GM21367 (cell line): ENCODE results near the gene ARSA.
A peak's percentile ranks its signal among the peaks of the same experiment; 100 is the strongest.

ENCODE experiments used
- ATAC-seq: cut with Tn5 transposase; IDR thresholded peaks from one replicate; pipeline ENCODE4 v1.9.1; 2021; ENCODE audit not compliant: unreplicated experiment

ARSA gene

DNA sequence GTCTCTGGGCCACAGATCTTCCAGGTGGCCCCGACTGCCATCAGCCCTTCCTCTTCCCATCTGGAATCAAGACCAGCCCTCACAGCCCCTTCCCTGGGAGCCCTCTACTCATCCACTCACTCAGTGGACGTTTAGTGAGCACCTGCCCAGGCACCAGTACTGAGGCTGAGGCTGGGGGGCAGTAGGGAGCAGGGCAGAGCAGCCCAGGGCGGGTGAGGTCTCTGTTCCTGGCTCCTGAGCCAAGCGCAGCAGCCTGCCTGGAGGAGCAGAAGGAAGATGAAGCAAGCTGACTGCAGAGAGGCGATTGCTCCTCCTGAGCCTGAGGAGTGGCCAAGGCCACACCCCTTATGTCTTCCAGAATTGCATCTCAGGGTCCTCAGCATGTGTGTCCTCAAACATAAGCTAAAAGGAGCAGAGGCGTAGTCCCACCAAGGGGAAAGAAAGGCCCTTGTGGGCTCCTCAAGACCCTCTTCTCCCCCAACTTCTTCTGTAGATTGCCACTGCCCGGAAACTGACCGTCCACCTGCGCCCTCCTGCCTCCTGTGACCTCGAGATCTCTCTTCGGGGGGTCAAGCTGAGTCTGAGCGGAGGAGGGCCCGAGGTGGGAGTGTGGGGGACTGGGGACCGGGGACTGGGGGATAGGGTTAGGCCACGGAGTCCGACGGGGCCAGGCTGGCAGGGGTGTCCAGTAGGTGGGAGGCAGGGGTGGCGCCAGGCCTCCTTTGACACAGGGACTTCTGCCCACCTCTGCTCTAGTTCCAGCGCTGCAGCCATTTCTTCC lies 21.6 kb downstream of the ARSA start:
- ATAC-seq: no peak

DNA sequence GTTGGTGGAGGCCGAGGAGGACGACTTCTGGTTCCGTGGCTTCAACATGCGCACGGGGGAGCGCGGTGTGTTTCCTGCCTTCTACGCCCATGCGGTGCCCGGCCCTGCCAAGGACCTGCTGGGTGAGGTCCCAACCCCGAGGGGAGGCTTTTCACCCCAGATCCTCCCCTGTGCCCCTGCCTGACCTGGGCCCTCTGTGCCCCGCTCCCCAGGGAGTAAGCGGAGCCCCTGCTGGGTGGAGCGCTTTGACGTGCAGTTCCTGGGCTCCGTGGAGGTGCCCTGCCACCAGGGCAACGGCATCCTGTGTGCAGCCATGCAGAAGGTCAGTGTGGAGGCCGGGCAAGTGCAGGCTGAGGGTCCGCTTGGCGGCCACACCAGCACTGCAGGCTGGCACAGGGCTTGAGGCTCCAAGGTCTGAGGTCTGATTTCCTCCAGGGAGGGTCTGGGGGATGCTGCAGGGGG lies 22.3 kb downstream of the ARSA start:
- ATAC-seq: no peak

DNA sequence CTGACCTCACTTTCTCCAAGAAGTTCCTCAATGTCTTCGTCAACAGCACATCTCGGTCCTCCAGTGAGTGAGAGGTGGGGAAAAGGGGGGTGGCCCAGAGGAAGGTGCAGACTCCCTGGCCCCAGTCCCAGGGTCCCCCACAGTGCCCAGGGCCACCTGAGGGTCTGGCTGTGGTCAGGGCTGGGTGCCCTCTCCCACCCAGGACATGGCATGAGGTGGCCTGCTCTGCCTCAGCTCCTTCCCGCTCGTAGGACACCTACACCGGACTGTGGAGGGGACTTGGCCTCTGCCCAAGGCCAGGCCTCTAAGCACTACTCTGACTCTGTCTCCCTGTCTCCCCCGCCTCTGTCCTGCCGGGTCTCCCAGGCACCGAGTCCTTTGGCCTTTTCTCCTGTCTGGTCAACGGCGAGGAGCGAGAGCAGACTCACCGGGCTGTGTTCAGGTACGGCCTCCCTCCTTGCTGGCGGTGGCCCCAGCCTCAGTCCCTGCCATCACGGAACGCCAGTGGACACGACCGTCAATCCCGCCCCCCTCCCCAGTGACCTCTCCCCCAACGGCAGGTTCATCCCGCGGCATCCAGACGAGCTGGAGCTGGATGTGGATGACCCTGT lies 22.8 kb downstream of the ARSA start:
- ATAC-seq: no peak

DNA sequence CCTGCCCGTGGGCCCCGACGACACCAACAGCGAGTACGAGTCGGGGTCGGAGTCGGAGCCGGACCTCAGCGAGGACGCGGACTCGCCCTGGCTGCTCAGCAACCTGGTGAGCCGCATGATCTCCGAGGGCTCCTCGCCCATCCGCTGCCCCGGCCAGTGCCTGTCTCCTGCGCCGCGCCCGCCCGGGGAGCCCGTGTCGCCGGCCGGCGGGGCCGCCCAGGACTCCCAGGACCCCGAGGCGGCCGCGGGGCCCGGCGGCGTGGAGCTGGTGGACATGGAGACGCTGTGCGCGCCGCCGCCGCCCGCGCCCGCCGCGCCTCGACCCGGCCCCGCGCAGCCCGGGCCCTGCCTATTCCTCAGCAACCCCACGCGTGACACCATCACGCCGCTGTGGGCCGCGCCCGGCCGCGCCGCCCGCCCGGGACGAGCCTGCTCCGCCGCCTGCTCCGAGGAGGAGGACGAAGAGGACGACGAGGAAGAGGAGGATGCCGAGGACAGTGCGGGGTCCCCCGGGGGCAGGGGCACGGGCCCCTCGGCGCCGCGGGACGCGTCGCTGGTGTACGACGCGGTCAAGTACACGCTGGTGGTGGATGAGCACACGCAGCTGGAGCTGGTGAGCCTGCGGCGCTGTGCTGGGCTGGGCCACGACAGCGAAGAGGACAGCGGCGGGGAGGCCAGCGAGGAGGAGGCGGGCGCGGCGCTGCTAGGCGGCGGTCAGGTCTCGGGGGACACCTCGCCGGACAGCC lies 23.5 kb downstream of the ARSA start:
- no peak for ATAC-seq

DNA sequence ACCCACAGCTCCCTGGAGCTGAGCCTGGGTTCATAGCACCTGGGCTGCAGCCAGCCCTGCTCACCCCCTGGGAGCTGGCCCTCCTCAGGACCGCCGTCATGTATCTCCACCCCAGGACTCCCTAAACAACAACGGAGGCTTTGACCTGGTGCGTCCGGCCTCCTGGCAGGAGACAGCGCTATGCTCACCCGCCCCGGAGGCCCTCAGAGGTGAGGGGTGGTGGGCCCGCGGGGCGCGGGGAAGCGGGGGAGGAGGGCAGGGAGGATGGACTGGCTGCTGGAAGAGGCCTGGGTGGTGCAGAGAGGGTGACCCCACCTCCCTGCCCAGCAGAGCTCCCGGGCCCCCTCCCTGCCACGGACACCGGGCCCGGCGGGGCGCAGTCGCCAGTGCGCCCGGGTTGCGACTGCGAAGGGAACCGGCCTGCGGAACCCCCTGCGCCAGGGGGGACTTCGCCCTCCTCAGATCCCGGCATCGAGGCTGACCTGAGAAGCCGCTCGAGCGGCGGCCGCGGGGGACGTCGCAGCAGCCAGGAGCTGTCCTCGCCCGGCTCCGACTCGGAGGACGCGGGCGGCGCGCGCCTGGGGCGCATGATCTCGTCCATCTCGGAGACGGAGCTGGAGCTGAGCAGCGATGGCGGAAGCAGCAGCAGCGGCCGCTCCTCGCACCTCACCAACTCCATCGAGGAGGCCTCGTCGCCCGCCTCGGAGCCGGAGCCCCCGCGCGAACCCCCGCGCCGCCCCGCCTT lies 24.3 kb downstream of the ARSA start:
- ATAC-seq: no peak

DNA sequence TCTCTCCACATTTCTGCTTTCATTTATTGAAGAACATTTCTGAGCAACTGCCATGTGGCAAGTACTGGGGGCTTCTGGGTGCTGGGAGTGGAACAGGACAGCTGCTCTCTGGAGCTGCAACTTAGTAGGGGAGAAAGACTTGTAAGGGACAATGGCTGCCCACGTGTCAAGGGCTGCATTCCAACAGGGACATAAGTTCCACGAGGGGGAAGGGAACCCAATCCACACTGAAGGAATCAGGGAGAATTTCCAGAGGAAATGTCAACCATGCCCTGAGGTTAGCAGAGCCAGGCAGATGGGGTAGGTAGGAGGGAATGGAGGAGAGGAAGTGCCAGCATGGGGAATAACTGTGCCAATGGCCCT lies 25.6 kb downstream of the ARSA start:
- ATAC-seq: no peak

DNA sequence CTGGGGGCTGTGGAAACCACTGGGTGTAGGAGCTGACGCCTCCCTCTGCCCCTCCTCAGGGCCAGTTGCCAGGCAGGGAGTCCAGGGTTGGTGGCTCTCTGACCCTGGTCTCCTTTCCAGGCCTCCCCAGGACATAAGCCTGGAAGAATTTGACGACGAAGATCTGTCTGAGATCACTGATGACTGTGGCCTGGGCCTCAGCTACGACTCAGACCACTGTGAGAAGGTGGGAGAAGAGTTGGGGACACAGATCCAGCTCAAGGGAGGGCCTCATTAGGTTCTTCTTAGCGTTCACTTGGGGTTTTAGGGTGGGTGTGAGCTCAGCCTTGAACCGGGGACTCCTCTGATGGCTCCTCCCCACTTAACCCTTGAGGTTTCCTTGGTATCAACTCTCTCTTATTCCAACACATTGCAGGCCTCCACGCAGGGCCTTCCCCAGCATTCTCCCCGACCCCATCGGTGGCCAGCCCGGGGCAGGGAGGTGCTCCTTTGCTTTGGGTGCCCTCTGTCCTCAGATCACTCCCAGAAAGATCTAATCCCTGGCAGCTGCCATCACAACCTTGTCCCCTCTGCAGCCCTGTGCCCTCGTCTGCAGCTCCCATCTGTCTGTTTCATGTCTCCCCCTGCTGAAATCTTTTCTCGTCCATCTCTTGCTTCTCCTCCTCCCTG lies 26.1 kb downstream of the ARSA start:
- ATAC-seq: no peak

DNA sequence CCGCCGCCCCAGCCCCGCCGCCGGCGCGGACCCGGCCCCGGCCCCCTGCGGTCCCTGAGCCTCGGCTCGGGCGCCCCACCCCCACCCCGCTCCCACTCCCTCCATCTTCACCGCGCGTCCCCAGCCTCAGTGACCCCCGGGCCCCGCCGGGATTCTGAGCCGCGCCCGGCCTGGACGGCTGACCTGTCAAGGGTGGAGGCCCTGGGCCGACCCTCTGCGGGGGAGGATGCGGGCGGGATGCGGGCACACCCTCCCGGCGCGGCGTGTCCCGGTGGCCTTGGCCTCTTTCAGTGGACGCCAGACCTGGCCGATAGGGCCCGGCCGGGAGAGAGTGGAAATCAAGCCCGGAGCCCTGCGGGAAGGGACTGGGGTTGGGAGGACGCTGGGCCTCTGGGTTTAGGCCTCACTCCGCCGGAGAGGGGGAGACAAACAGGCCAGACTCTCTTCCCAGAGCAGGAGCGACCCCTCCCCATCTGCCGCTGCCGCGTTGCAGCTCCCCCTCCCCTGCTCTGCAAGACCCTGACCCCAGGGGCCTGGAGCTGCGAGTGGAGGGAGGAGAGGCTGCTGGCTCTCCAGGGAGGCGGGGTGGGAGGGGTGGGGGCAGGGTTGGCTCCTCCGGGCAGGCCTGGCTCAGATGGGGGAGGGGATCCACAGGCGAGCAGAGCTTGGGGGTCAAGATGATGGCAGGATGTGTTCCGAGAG lies 26.8 kb downstream of the ARSA start:
- ATAC-seq: no peak

DNA sequence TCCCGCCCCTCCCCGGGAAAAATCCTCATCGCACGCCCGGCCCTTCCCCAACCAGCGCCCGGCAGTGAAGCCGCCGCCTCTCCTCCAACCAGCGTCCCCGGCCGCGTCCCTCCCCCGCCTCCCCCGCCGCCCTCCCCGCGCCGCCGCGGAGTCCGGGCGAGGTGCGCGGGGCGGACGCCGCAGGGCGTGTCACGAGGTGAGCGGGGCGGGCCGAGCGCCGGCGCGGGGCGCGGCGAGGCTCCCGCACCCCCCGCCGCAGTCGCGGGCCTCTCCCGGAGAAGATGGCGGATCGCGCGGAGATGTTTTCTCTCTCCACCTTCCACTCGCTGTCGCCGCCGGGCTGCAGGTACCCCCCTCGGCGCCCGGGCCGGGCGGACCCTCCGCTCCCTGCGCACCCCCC lies 27.4 kb downstream of the ARSA start, which contains the start of gene MAPK8IP2:
MAPK8IP2 (plus strand) TSS at position 256 of the 400 bp plus-strand sequence; CDS start at position 282, 26 bp downstream.
- ATAC-seq: no peak

DNA sequence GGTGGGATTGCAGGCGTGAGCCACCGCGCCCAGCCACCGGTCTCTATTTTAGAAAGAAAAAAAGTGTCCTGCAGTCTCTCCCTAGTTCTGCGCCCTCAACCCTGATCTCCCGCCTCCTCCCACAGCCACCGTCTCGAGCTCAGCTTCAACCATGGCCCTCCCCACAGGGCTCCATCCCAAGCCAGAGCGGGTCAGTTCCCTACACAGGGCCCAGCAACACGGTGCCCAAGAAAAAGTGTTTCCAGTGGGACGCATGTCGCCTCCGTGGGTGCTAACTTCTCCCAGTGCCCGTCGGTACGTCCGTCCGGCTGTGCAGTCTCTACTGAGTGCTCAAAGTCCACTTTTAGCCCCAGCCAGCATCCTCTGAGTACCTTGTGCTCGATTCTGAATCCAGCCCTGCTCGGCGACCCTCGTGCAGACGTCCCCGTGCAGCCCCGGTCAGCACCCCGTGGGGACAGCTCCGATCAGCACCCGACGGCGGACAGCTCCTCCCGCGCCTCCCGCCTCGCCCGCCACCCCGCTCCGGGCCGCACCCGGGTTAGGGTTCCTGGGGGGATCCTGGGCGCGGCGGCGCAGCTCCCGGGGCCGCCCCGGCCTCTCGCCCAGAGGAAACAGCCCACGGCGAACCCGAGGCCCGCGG lies 28.0 kb downstream of the ARSA start:
- ATAC-seq: no peak

DNA sequence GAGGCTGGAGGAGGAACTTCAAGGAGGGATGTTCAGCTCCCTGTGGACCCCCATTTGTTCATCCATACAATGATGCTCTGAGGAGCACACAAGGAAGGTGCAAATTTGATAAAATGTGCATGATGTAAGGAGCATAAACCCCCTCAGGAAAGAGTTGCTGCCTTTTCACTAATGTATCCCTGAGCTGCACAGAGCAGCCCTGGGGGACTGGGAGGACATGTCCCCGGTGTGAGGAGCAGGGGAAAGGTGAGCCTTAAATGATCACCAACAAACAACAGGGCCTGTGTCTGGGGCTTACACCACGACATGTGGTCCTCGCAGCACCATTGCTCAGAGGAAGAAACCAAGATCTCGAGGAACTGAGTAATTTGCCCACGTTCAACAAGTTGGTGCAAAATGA lies 30.9 kb downstream of the ARSA start:
- ATAC-seq: no peak

DNA sequence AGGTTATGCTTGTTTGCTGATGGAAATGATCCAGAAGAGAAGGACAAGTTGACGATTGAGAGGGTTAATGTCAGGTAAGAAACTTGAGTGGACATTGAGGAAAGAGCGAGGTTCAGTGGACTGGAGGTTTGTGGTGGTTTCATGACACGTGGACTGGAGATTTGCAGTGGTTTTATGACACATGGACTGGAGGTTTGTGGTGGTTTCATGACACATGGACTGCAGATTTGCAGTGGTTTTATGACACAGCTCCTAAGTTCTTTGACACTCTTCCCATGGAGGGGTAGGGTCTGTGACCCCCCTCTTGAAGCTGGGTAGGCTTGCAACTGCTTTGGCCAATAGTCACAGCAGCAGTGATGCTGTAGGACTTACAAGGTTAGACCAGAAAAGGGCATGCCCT lies 32.8 kb downstream of the ARSA start:
- ATAC-seq: no peak

DNA sequence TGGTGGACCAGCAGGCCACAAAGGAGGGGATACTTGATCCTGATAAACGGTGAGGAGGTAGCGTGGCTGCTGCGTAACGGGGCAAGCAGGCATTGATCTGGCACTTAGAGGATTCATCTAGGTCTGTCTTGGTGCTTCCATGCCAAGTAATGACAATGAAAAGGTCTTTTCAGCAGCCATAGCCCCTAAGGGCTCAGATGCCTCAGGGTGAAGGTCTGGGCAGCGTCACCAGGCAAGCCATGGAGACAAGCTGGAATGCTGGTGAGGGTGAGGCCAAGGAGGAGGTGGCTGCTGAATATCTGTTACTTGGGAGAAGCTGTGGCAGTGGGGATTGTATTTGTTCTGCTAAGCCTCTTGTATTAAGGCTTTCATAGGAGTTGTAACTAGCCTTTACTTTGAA lies 40.5 kb downstream of the ARSA start:
- ATAC-seq: no peak

DNA sequence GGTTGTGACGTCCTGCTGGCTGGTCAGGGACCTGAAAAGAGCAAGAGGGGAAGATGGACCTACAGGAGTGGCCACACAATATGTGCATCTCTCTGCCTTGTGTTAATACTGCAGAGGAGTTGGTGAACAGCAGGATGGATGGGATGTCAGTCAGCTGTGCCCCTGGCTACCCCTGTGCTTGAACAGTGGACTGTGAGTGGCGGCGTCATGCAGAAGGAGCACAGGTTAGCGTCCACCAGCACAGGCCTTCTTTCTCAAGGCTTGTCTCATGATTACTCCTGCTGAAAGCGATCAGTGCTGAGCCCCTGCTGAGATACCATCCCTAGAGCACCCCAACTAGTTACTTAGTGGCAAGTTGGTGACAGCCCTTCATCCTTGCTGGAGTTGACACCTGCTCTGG lies 41.5 kb downstream of the ARSA start:
- no peak for ATAC-seq

DNA sequence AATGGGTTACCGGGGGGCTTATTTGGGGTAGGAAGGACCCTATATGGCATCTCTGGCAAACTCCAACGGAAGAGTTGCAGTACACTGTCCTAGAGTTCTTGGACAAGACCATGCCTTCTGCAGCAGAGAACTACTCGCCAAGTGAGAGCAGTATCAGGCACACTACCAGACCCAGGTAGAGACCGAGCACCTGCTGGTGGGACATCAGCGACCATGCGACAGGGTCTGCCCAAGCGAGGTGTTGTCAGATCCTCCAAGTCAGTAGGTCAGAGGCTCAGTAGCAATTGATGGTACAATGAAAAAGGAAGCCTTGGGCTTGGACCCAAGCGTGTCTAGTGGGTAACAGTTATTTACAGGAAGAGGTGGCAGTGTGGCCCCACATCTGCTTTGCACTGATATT lies 42.2 kb downstream of the ARSA start:
- ATAC-seq: no peak

DNA sequence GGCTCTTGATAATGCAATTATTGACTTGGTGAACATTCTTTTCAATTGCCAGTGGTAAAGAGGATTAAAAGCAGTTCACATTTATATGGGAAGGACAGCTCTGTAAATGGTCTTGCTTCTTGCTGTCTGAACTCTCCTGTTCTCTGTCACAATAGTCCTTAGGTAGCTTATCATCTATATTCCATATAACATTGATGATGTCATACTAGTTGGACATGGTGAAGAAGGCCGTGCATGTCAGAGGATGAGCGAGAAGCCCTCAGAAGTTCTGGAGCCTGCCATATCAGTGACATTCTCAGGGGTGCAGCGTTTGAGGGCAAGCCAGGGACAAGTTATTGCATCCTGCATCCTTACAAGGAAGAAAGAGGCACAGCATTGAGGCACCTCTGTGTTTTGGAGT lies 42.7 kb downstream of the ARSA start:
- ATAC-seq: no peak

DNA sequence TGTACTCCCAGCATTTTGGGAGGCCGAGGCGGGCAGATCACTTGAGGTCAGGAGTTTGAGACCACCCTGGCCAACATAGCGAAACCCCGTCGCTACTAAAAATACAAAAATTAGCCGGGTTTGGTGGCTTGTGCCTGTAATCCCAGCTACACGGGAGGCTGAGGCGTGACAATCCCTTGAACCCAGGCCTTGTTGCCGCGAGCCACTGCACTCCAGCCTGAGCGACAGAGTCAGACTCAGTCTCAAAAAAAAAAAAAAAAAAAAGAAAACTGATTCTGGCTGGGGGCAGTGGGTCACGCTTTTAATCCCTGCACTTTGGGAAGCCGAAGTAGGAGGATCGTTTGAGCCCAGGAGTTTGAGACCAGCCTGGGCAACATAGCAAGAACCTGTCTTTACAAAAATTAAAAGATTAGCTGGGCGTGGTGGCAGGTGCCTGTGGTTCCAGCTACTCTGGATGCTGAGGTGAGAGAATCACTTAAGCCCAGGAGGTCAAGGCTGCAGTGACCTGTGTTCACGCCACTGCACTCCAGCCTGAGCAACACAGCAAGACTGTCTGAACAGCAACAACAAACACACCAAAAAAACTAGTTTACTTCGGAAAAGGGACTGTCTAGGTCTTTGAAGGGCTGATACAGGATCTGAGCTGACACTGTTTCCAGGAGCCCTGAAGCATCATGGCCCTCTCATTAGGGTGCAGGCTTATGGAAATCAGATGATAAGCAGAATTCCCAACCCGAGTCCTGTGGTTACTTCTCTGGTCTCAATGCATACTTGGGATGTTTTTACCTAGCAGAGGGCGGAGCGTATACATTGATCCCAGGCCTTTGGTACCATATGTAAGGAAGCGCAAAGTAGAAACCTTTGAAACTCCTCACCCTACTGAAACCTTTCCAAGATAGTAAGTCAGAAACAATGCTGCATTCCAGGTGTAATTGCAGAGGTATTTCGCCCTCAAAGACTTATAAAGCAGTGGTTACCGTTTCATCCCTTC lies 43.6 kb downstream of the ARSA start:
- ATAC-seq: no peak

DNA sequence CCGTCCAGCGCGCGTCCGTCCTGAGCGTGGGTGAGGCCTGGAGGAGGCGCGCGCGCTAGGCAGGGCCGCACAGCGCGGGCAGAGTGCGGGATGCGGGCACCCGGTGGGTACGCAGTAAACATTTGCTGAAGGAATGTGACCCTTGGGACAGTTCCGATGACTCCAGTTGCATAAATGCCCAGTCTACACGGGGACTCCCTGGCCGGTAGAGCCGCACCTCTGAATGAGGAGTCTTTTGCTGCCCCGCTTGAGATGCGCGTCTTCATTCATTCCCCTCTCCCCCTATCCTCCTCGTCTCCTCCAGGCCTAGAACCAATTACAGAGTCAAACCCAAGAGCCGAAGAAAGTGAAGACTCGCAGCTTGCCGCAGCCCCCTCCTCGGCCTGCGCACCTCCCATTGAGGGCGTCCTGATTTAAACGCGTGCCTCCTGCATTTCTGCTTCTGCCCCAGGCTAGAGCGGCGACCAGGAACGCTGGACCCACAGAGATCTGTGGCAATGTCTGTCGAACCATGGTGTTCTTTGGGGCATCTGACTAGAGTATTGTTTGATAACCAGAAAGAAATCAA lies 44.6 kb downstream of the ARSA start:
- peak; percentile 12 for ATAC-seq
